ENCODE data around the gene SH3RF3.

DNA sequence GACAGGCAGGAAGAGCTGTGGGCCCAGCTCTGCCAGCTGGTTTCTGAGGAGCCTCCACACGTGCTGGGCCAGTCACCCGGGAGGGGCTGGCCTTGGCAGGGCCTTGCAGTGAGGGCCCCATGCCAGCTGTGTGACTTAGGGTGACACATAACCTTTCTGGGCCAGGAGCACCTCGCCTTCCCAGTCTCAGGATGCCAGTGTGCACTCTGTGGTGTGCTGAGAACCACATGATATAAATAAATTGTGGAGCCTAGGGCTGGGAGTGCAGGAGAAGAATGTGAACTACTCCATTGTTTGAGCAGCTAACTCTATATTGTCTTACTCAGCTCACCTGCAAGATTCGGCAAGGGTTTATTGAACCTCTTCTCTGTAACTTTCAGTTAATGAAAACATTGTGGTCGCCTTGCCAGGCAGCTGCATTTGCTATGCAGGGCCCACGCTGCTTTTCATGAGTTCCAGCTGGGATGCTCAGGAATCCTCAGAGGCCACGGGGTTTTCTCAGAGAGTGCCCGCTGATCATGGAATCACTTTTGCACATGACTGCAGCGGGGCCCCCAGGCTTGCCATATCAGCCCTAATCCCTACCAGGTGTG, 222.3 kb downstream of the SH3RF3 start:
- TF ChIP-seq, protein P1, sequence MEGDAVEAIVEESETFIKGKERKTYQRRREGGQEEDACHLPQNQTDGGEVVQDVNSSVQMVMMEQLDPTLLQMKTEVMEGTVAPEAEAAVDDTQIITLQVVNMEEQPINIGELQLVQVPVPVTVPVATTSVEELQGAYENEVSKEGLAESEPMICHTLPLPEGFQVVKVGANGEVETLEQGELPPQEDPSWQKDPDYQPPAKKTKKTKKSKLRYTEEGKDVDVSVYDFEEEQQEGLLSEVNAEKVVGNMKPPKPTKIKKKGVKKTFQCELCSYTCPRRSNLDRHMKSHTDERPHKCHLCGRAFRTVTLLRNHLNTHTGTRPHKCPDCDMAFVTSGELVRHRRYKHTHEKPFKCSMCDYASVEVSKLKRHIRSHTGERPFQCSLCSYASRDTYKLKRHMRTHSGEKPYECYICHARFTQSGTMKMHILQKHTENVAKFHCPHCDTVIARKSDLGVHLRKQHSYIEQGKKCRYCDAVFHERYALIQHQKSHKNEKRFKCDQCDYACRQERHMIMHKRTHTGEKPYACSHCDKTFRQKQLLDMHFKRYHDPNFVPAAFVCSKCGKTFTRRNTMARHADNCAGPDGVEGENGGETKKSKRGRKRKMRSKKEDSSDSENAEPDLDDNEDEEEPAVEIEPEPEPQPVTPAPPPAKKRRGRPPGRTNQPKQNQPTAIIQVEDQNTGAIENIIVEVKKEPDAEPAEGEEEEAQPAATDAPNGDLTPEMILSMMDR (IDR thresholded peaks at IDR 0.05; ENCODE audit: low read depth, low read length), result no peak
- no peak for TF ChIP-seq POLR2A (IDR thresholded peaks at IDR 0.05; ENCODE audit: extremely low read depth, insufficient read length)

Data from NB4 (cell line).